HCT116 (cell line): ENCODE results near the gene TP53TG5. TPM values are rescaled to one million over a fixed set of nuclear protein-coding genes. Genes with fewer than 3 reads are reported as not detected.

Experiments
- ATAC-seq: fragments of 200-7000 bp; cut with Tn5 transposase; 2 replicates; pipeline ENCODE4 v1.9.1; 2020; ENCODE audit warnings: mild to moderate bottlenecking, moderate library complexity
- BruUV-seq: library from RNA; stranded (reverse); fragments of 400-500 nt; replicated peaks from 2 replicates; lab custom pipeline; 2021; lab: Mats Ljungman, UMichigan
- CTCF ChIA-PET: fragments of 300-600 bp; sonication (Branson Sonifier 250); formaldehyde crosslinking; loops from one replicate; lab custom pipeline; 2021; ENCODE audit warnings: antibody characterized with exemption; lab: Charles Lee
- POLR2A ChIA-PET: fragments of 300-600, 350-600 bp; sonication (Branson Sonifier 250); formaldehyde crosslinking; loops from one replicate; lab custom pipeline; 2021; ENCODE audit warnings: antibody characterized with exemption; lab: Charles Lee
- RAD21 ChIA-PET, 2 experiments: fragments of 300-600 bp; sonication (Branson Sonifier 250); formaldehyde crosslinking; loops; one replicate each; lab custom pipeline; 2023; ENCODE audit warnings: low total read pairs in 2 of 2; ENCODE audit not compliant: uncharacterized antibody in 2 of 2, unreplicated experiment in 2 of 2, low non-redundant PET in 1 of 2; lab: Charles Lee
- DNase-seq: peaks from one replicate; pipeline ENCODE4 v3.0.0-alpha.2; 2010; ENCODE audit warnings: low read depth, low spot score
- H2AFZ ChIP-seq: fragments of 200-600 bp; shearing (Covaris generic), sonication (generic); 2 replicates; pipeline ENCODE4 v1.6.1; 2017; ENCODE audit warnings: low read depth, mixed run types, mixed read lengths, antibody characterized with exemption, low read length; ENCODE audit not compliant: poor library complexity, severe bottlenecking
- H3K27ac ChIP-seq: 2 replicates; pipeline ENCODE4 v1.5.1; 2012; ENCODE audit warnings: low read depth, low read length
- H3K27me3 ChIP-seq: fragments of 200-600 bp; sonication (generic); 2 replicates; pipeline ENCODE4 v1.6.1; 2016; ENCODE audit warnings: mixed run types, low read length, mixed read lengths; ENCODE audit not compliant: insufficient read depth
- H3K36me3 ChIP-seq, 2 experiments: fragments of 200-500 bp in 1 of 2; fragments of 200-600 bp in 1 of 2; sonication (Bioruptor generic) in 1 of 2; sonication (generic) in 1 of 2; 2 replicates each; pipeline versions ENCODE4 v1.5.1 to v1.6.1; 2014 to 2016; ENCODE audit warnings: low read length in 2 of 2, inconsistent platforms in 1 of 2, mixed read lengths in 1 of 2, mixed run types in 1 of 2; ENCODE audit not compliant: insufficient read depth in 2 of 2, control insufficient read depth in 1 of 2
- H3K4me1 ChIP-seq, 2 experiments: fragments of 200-600 bp in 1 of 2; sonication (generic) in 1 of 2; 2 replicates each; pipeline versions ENCODE4 v1.5.1 to v1.6.1; 2012 to 2017; ENCODE audit warnings: low read length in 2 of 2, inconsistent platforms in 1 of 2, mild to moderate bottlenecking in 1 of 2, mixed read lengths in 1 of 2, mixed run types in 1 of 2, moderate library complexity in 1 of 2; ENCODE audit not compliant: insufficient read depth in 2 of 2, control insufficient read depth in 1 of 2
- H3K4me2 ChIP-seq: fragments of 200-600 bp; sonication (generic); 2 replicates; pipeline ENCODE4 v1.6.1; 2017; ENCODE audit warnings: mixed run types, low read length, mixed read lengths
- H3K4me3 ChIP-seq, 2 experiments: fragments of 200-600 bp in 1 of 2; sonication (generic) in 1 of 2; replicated peaks in 1 of 2; 2 replicates each; pipeline ENCODE4 v1.5.1; 2011 to 2016; ENCODE audit warnings: low read length in 2 of 2, control low read depth in 1 of 2, low read depth in 1 of 2, mild to moderate bottlenecking in 1 of 2, mixed read lengths in 1 of 2, mixed run types in 1 of 2
- H3K79me2 ChIP-seq: fragments of 200-600 bp; sonication (generic); 2 replicates; pipeline ENCODE4 v1.6.1; 2017; ENCODE audit warnings: mild to moderate bottlenecking, mixed run types, low read length, moderate library complexity, mixed read lengths; ENCODE audit not compliant: insufficient read depth
- H3K9ac ChIP-seq: fragments of 200-600 bp; sonication (generic); 2 replicates; pipeline ENCODE4 v1.6.1; 2016; ENCODE audit warnings: low read length, mixed read lengths
- H3K9me2 ChIP-seq: fragments of 200-600 bp; sonication (generic), shearing (Covaris generic); 2 replicates; pipeline ENCODE4 v1.6.1; 2017; ENCODE audit warnings: mixed run types, mild to moderate bottlenecking, moderate library complexity; ENCODE audit not compliant: insufficient read depth
- H3K9me3 ChIP-seq, 2 experiments: fragments of 200-500 bp in 1 of 2; fragments of 200-600 bp in 1 of 2; sonication (Bioruptor generic) in 1 of 2; sonication (generic) in 1 of 2; 2 replicates each; pipeline ENCODE4 v1.6.1; 2014 to 2017; ENCODE audit warnings: low read length in 2 of 2, mixed read lengths in 2 of 2, inconsistent platforms in 1 of 2, low read depth in 1 of 2, mild to moderate bottlenecking in 1 of 2, mixed run types in 1 of 2, moderate library complexity in 1 of 2; ENCODE audit not compliant: control insufficient read depth in 1 of 2, insufficient read depth in 1 of 2
- H4K20me1 ChIP-seq: fragments of 200-600 bp; sonication (generic), shearing (Covaris generic); 2 replicates; pipeline ENCODE4 v1.6.1; 2017; ENCODE audit warnings: mixed run types, mild to moderate bottlenecking, moderate library complexity; ENCODE audit not compliant: insufficient read depth
- CBX3 ChIP-seq: IDR thresholded peaks from 2 replicates; pipeline ENCODE4 v1.6.1; 2012; ENCODE audit warnings: low read depth
- EZH2phosphoT487 ChIP-seq: fragments of 200-600 bp; IDR thresholded peaks from 2 replicates; pipeline ENCODE4 v1.6.1; 2018; ENCODE audit warnings: antibody characterized with exemption, borderline replicate concordance
- MAX ChIP-seq: IDR thresholded peaks from 2 replicates; pipeline ENCODE4 v1.6.1; 2012
- POLR2A ChIP-seq: IDR thresholded peaks from 2 replicates; pipeline ENCODE4 v1.7.0; 2011; ENCODE audit warnings: borderline replicate concordance; ENCODE audit not compliant: insufficient read depth, insufficient read length; ENCODE audit errors: extremely low read depth
- RAD21 ChIP-seq: IDR thresholded peaks from 2 replicates; pipeline ENCODE4 v1.6.1; 2012; ENCODE audit warnings: low read depth, mild to moderate bottlenecking
- REST ChIP-seq: IDR thresholded peaks from 2 replicates; pipeline ENCODE4 v1.6.1; 2012; ENCODE audit warnings: low read depth
- SIN3A ChIP-seq: IDR thresholded peaks from 2 replicates; pipeline ENCODE4 v1.6.1; 2012; ENCODE audit warnings: low read depth
- SP1 ChIP-seq: IDR thresholded peaks from 2 replicates; pipeline ENCODE4 v1.6.1; 2012; ENCODE audit warnings: low read depth
- SRF ChIP-seq: IDR thresholded peaks from 2 replicates; pipeline ENCODE4 v1.6.1; 2012; ENCODE audit warnings: low read depth
- TCF7L2 ChIP-seq: IDR thresholded peaks from 2 replicates; pipeline ENCODE4 v1.7.0; 2011; ENCODE audit warnings: borderline replicate concordance, inconsistent platforms; ENCODE audit not compliant: insufficient read depth, insufficient read length; ENCODE audit errors: extremely low read depth
- YY1 ChIP-seq: IDR thresholded peaks from 2 replicates; pipeline ENCODE4 v1.6.1; 2011; ENCODE audit warnings: low read length, low read depth, moderate library complexity, mild to moderate bottlenecking; ENCODE audit not compliant: insufficient replicate concordance; ENCODE audit errors: extremely low read depth
- ZFX ChIP-seq: fragments of 450-650 bp; IDR thresholded peaks from 2 replicates; pipeline ENCODE4 v1.6.1; 2017
- intact Hi-C: fragments of 100-400 bp; cut with micrococcal nuclease; formaldehyde crosslinking; loops from 2 replicates; pipeline ENCODE4 v1.10.0; 2022
- total RNA-seq: library from RNA; stranded (reverse); gene quantifications from one replicate; pipeline ENCODE4 v1.2.1, GENCODE V29; 2021; ENCODE audit not compliant: unreplicated experiment

The TP53TG5 gene
- total RNA-seq, 1 experiment from 2014 or later: 0.76 TPM

DNA sequence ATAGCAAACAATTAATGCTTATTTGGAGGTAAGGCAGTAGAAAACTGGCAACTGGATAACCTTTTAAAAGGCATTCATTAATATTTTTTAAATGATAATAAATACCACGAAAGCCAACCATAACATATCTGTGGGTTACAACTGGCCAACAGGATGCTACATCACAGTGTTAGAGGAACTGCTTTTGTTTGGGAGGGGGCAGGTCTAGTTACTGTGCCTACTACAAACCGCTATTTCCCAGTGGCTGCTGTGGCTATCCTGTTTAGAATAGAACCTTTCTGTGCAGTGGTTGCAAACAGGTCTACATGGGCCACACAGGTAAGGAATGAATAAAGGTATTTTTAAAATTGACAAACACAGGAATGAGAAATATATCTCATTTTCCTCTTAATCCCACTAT is 38.8 kb upstream of the TP53TG5 start:
- peak overlapping the region; percentile 90 for H3K9ac ChIP-seq
- H3K9me2 ChIP-seq: no peaks in the 10 kb centered on the region
- no peaks in the 10 kb centered on the region for H3K27me3 ChIP-seq
- H3K4me2 ChIP-seq: peak overlapping the region; percentile 96
- peaks cover 32% of the 10 kb centered on the region for H3K79me2 ChIP-seq
- ChIA-PET RAD21 (interaction anchor here in 1 of 2 experiments (0.6 kb wide), 1 partner anchor 412 kb away, joined by 4 read pairs; no protein-coding TSS in a partner anchor), CTCF (no interaction called here)
- no peaks in the 10 kb centered on the region for H4K20me1 ChIP-seq
- ATAC-seq: no peak
- H3K9me3 ChIP-seq: no peaks in the 10 kb centered on the region
- peaks cover 17 to 30% of the 10 kb centered on the region in 2 experiments; a peak in 3 of 4 replicates for H3K36me3 ChIP-seq
- intact Hi-C loops: loop anchor here (1.0 kb wide), 1 partner anchor 43 kb away; no protein-coding TSS in a partner anchor
- TF ChIP-seq SRF: no peak
- no peak for TF ChIP-seq SP1
- TF ChIP-seq RAD21: no peak
- no peak for TF ChIP-seq SIN3A
- TF ChIP-seq POLR2A: no peak
- TF ChIP-seq CBX3: no peak
- TF ChIP-seq, all 23 proteins: peak for 0
- TSS peak; percentile 48 for BruUV-seq
- POLR2A ChIA-PET: no interaction called here
- Histone ChIP-seq H3K27ac (no peak overlapping the region), H3K4me3 (peak overlapping the region; percentile 96 to 98), H3K4me1 (peaks cover 4 to 14% of the 10 kb centered on the region in 2 experiments; a peak in 3 of 4 replicates), H2AFZ (no peak overlapping the region)
- no peak for DNase-seq

DNA sequence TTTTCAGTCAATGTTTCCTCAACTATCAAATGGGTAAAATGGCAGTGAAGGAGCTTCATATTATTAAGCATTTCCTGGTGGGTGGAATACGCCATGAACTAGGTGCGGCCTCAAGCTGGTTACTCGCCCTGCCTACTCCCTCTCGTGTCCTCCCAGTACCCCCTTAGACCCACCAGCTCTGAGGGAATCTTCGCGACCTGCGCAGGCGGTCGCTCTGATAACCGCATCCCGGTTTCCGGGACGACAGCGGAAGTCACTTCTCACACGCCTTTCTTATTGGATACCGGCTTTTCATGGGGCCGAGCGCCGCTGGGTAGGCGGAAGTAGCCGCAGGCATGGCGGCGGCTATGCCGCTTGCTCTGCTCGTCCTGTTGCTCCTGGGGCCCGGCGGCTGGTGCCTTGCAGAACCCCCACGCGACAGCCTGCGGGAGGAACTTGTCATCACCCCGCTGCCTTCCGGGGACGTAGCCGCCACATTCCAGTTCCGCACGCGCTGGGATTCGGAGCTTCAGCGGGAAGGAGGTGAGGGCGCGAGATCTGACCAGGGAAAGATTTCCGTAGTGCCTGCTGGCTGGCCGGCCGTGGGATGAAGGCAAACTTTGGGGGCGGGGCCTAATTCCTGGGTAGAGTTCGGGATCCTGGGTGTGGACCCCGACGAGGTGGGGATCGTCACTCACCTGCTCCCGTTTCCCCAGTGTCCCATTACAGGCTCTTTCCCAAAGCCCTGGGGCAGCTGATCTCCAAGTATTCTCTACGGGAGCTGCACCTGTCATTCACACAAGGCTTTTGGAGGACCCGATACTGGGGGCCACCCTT is 37.9 kb upstream of the TP53TG5 start, which contains the start of gene PIGT:
Gene PIGT, plus strand, starts transcription at position 320 of the 816 bp plus-strand sequence. Its CDS starts 16 bp downstream, at position 336.
- ChIA-PET CTCF (interaction anchor here (1.1 to 1.4 kb wide), 3 partner anchors 21 to 355 kb away, joined by 3 to 9 read pairs (median 8); no protein-coding TSS in a partner anchor), POLR2A (interaction anchor here (0.7 to 1.3 kb wide), 4 partner anchors 9 to 68 kb away, joined by 3 to 6 read pairs (median 4); partner anchors contain the start of gene SDC4), RAD21 (interaction anchor here in 1 of 2 experiments (0.6 kb wide), 1 partner anchor 413 kb away, joined by 4 read pairs; no protein-coding TSS in a partner anchor)
- peak within 1 kb of the TSS; percentile 96 for H3K4me2 ChIP-seq
- H3K9me2 ChIP-seq: no peaks in the 10 kb centered on the region
- BruUV-seq: no TSS peak
- intact Hi-C loops: loop anchor here (1.0 kb wide), 1 partner anchor 42 kb away; no protein-coding TSS in a partner anchor
- H3K27me3 ChIP-seq: no peaks in the 10 kb centered on the region
- peak within 1 kb of the TSS; percentile 90 for H3K9ac ChIP-seq
- ATAC-seq (peak; percentile 97), DNase-seq (peak; percentile 63)
- peaks cover 14 to 24% of the 10 kb centered on the region in 2 experiments; a peak in 3 of 4 replicates for H3K36me3 ChIP-seq
- peak within 1 kb of the TSS; percentile 70 for H3K27ac ChIP-seq
- no peaks in the 10 kb centered on the region for H4K20me1 ChIP-seq
- no peaks in the 10 kb centered on the region for H3K9me3 ChIP-seq
- peaks cover 4 to 14% of the 10 kb centered on the region in 2 experiments; a peak in 3 of 4 replicates for H3K4me1 ChIP-seq
- H3K4me3 ChIP-seq: peak within 1 kb of the TSS; percentile 96 to 98
- peaks cover 32% of the 10 kb centered on the region for H3K79me2 ChIP-seq
- H2AFZ ChIP-seq: peak within 1 kb of the TSS; percentile 62
- TF ChIP-seq TCF7L2: peak; percentile 57
- TF ChIP-seq SRF: no peak; the same call in 1 of the 2 replicates
- peak; percentile 82; the same call in 1 of the 2 replicates for TF ChIP-seq SIN3A
- no peak for TF ChIP-seq EZH2phosphoT487
- TF ChIP-seq MAX: peak; percentile 68; the same call in 1 of the 2 replicates
- peak; percentile 55; the same call in 1 of the 2 replicates for TF ChIP-seq CBX3
- peak; percentile 94 for TF ChIP-seq YY1
- TF ChIP-seq ZFX: peak; percentile 25; the same call in 1 of the 2 replicates
- TF ChIP-seq REST: no peak
